GM12891 (cell line): ENCODE measurements around the gene LIF.

Source experiments
- PAX5 ChIP-seq: IDR thresholded peaks from 2 replicates; pipeline ENCODE4 v1.6.1; 2011; ENCODE audit warnings: low read length, moderate library complexity, mild to moderate bottlenecking; ENCODE audit not compliant: insufficient read depth, severe bottlenecking
- POLR2A ChIP-seq: IDR thresholded peaks from 2 replicates; pipeline ENCODE4 v1.6.1; 2011; ENCODE audit warnings: low read depth, low read length, control low read depth
- POLR2AphosphoS5 ChIP-seq: IDR thresholded peaks from 2 replicates; pipeline ENCODE4 v1.6.1; 2011; ENCODE audit warnings: low read depth, low read length, control low read depth
- POU2F2 ChIP-seq: IDR thresholded peaks from 2 replicates; pipeline ENCODE4 v1.6.1; 2011; ENCODE audit warnings: low read depth, mild to moderate bottlenecking, control low read depth, low read length, moderate library complexity
- SPI1 ChIP-seq: IDR thresholded peaks from 2 replicates; pipeline ENCODE4 v1.6.1; 2011; ENCODE audit warnings: low read depth, low read length, control low read depth
- TAF1 ChIP-seq: IDR thresholded peaks from 2 replicates; pipeline ENCODE4 v1.6.1; 2011; ENCODE audit warnings: low read depth, low read length, control low read depth

GRCh38 chr22:30289141-30289979, 42.8 kb upstream of the LIF start, which contains the start of gene CASTOR1:
- TF ChIP-seq POLR2A (no peak), TAF1 (no peak), SPI1 (no peak), POLR2AphosphoS5 (no peak), POU2F2 (no peak), PAX5 (no peak)
